ENCODE measurements around the gene DLEU7. TPM values are rescaled to one million over a fixed set of nuclear protein-coding genes. Genes with fewer than 3 reads are reported as not detected.

DLEU7 gene
- total RNA-seq, 1 experiment from 2014 or later: 1.5 TPM

DNA sequence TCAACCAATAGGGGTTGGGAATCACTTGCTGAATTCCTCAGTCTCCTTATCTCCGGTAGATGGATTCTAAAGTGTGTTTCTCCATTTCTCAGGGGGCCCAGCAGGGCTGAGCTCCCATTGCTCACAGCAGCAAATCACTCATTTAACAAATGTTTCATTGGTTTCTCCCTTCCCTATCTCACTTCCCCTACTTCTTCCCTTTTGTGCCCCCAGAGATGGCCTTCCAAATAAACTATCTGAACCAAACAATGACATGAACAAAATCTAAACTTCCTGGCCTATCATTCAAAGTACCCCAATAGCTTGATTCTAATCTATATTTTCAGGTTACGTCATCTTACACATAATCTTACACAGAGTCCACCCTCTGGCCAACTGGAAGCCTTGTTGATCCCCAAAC lies 60.4 kb downstream of the DLEU7 start:
- no peak overlapping the region for H2AK5ac ChIP-seq (ENCODE audit: insufficient read length, low read length)
- no peaks in the 10 kb centered on the region for H3K79me2 ChIP-seq (ENCODE audit: insufficient read depth, low read length)
- Mint-ChIP-seq H3K4me1 (peaks cover 13 to 16% of the 10 kb centered on the region in 2 experiments), H3K4me3 (no peak overlapping the region), H3K27ac (no peak overlapping the region), H3K9me3 (no peaks in the 10 kb centered on the region), H3K36me3 (ENCODE audit: insufficient read depth in 1 of 3, low read depth in 3 of 3) (no peaks in the 10 kb centered on the region), H3K27me3 (ENCODE audit: low read depth) (peaks cover 1% of the 10 kb centered on the region; the same call in 1 of the 2 replicates)
- no peaks in the 10 kb centered on the region for H3K79me1 ChIP-seq (ENCODE audit: insufficient read depth, low read depth, low read length, poor library complexity, severe bottlenecking)
- no peak overlapping the region for H3T11ph ChIP-seq (ENCODE audit: low read length)
- H2BK20ac ChIP-seq (ENCODE audit: low read depth, low read length, poor library complexity, severe bottlenecking): no peak overlapping the region
- H2AFZ ChIP-seq (ENCODE audit: low read length): no peak overlapping the region
- H4K8ac ChIP-seq (replicated peaks; ENCODE audit: insufficient read length, low read depth, low read length): no peak overlapping the region
- no peaks in the 10 kb centered on the region for H3K23me2 ChIP-seq (ENCODE audit: insufficient read length, low read depth, low read length, poor library complexity, severe bottlenecking)
- WGBS (ENCODE audit: extremely low coverage, insufficient read length, low lambda C conversion rate): no CpG with 5 or more reads among the region's 2 CpGs
- no peak overlapping the region for H2BK120ac ChIP-seq (ENCODE audit: low read depth, low read length, poor library complexity, severe bottlenecking)
- DNase-seq: no peak
- H3K4me1 ChIP-seq (ENCODE audit: insufficient read depth, low read length): peaks cover 6% of the 10 kb centered on the region; the same call in 1 of the 2 replicates
- H3K4ac ChIP-seq (ENCODE audit: low read depth, low read length): no peak overlapping the region
- H4K91ac ChIP-seq (ENCODE audit: insufficient read length, low read depth, low read length): no peak overlapping the region
- H3K14ac ChIP-seq (ENCODE audit: insufficient read depth, low read length): no peak overlapping the region
- H3K23ac ChIP-seq (ENCODE audit: insufficient read length, low read depth, low read length): no peak overlapping the region
- H3K9ac ChIP-seq (ENCODE audit: extremely low read depth, insufficient read length, low read length): no peak overlapping the region
- H3K9me3 ChIP-seq (ENCODE audit: control insufficient read depth, low read depth, low read length): no peaks in the 10 kb centered on the region
- no peak overlapping the region for H2BK5ac ChIP-seq (ENCODE audit: insufficient read length, low read length)
- H3K4me2 ChIP-seq (ENCODE audit: insufficient read depth, insufficient read length, low read length): no peak overlapping the region
- H3K27ac ChIP-seq (ENCODE audit: insufficient read length, low read depth, low read length): no peak overlapping the region
- no peaks in the 10 kb centered on the region for H3K27me3 ChIP-seq (ENCODE audit: insufficient read depth, low read length)
- TF ChIP-seq, protein P1, sequence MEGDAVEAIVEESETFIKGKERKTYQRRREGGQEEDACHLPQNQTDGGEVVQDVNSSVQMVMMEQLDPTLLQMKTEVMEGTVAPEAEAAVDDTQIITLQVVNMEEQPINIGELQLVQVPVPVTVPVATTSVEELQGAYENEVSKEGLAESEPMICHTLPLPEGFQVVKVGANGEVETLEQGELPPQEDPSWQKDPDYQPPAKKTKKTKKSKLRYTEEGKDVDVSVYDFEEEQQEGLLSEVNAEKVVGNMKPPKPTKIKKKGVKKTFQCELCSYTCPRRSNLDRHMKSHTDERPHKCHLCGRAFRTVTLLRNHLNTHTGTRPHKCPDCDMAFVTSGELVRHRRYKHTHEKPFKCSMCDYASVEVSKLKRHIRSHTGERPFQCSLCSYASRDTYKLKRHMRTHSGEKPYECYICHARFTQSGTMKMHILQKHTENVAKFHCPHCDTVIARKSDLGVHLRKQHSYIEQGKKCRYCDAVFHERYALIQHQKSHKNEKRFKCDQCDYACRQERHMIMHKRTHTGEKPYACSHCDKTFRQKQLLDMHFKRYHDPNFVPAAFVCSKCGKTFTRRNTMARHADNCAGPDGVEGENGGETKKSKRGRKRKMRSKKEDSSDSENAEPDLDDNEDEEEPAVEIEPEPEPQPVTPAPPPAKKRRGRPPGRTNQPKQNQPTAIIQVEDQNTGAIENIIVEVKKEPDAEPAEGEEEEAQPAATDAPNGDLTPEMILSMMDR (conservative IDR thresholded peaks at IDR 0.05): no peak
- no peak overlapping the region for H3K56ac ChIP-seq (ENCODE audit: insufficient read length, low read depth, low read length)
- H2BK15ac ChIP-seq (ENCODE audit: low read depth, low read length): no peak overlapping the region
- H4K5ac ChIP-seq (ENCODE audit: insufficient read length, low read depth, low read length): no peak overlapping the region
- no peak overlapping the region for H2BK12ac ChIP-seq (ENCODE audit: insufficient read length, low read depth, low read length)
- no peaks in the 10 kb centered on the region for H4K20me1 ChIP-seq (ENCODE audit: control insufficient read depth, insufficient read depth, insufficient read length)
- no peak overlapping the region for H3K18ac ChIP-seq (ENCODE audit: insufficient read length, low read depth, low read length)

Data from H9 (cell line).